Activated CD8-positive, alpha-beta memory T cell treated with anti-CD3 and anti-CD28 coated beads for 24 hours (primary cell): ENCODE results near the gene DDX50.

ENCODE experiments used
- DNase-seq: peaks from one replicate; pipeline ENCODE4 v3.0.0-alpha.2; 2020

Gene DDX50

GRCh38 chr10:68988530-68989316 lies 87.6 kb downstream of the DDX50 start, which contains the start of gene KIFBP:
Gene KIFBP, plus strand, starts transcription at chr10:68988803. Its CDS starts 30 bp downstream, at chr10:68988833.
- DNase-seq, result peak; percentile 87

- no peak for DNase-seq
Observed at GRCh38 chr10:68989317-68989990, 88.3 kb downstream of the DDX50 start.

DNA sequence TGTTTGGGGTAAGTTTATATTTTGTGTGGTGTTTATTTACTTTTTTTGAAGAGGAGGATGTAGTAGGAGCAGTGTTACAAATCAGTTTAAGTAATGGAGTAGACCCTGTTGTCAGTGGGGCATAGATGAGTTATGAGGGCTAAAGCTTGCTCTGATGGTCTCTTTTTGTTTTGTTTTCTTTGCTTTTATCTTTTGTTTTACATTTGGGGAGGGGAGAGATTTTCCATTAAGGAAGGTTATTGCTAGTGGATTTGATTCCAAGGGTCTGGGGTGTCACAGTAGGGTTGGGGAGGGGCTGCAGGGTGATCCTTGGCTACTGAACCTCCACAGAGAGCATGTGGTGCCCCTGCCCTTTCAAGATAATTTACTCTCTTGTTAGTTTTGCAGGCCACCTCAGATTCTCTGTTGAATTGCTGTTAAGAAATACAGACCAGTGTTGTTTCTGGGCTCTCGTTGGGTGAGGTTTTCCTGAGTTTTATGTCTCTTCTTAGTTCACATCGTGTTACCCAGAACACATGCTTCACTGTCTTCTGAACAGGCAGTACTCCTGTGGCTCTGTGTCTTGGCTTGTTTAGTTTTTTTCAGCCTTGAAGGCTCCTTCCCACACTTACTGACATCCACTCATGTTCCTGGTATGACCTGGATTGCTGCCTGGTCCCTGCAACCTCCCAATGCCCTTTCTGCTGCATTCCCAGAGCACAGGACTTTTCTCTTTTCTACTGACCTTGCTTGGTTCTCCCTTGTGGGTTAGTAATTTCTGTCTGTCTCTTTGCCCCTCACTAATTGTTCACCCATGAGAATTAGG lies 91.7 kb downstream of the DDX50 start:
- DNase-seq, result no peak
